Panc1 (cell line): ENCODE results near the gene NDUFAF3. TPM values are rescaled to one million over a fixed set of nuclear protein-coding genes. Genes with fewer than 3 reads are reported as not detected.

ENCODE experiments used
- ATAC-seq: fragments of 200-7000 bp; cut with Tn5 transposase; 2 replicates; pipeline ENCODE4 v1.9.1; 2020; ENCODE audit warnings: mild to moderate bottlenecking, moderate library complexity
- BruUV-seq: library from RNA; stranded (reverse); fragments of 400-500 nt; replicated peaks from 2 replicates; lab custom pipeline; 2021; lab: Mats Ljungman, UMichigan
- CTCF ChIA-PET: fragments of 300-600 bp; sonication (Branson Sonifier 250); formaldehyde crosslinking; loops from one replicate; lab custom pipeline; 2022; ENCODE audit warnings: antibody characterized with exemption; lab: Charles Lee
- POLR2A ChIA-PET: fragments of 300-600 bp; sonication (Branson Sonifier 250); formaldehyde crosslinking; loops from one replicate; lab custom pipeline; 2022; ENCODE audit warnings: antibody characterized with exemption; lab: Charles Lee
- DNase-seq: peaks from one replicate; pipeline ENCODE4 v3.0.0-alpha.2; 2010; ENCODE audit warnings: low read depth, low spot score
- H3K27ac ChIP-seq: 2 replicates; pipeline ENCODE4 v1.5.1; 2011; ENCODE audit warnings: mild to moderate bottlenecking, low read length, inconsistent platforms
- H3K27me3 ChIP-seq: fragments of 200-500 bp; sonication (Bioruptor generic); 2 replicates; pipeline ENCODE4 v1.6.0; 2014; ENCODE audit warnings: low read length, inconsistent platforms; ENCODE audit not compliant: control insufficient read depth, insufficient read depth
- H3K36me3 ChIP-seq: fragments of 200-500 bp; sonication (Bioruptor generic); 2 replicates; pipeline ENCODE4 v1.5.1; 2014; ENCODE audit warnings: inconsistent platforms, mild to moderate bottlenecking, low read length, moderate library complexity; ENCODE audit not compliant: control insufficient read depth, insufficient read depth
- H3K4me1 ChIP-seq: 2 replicates; pipeline ENCODE4 v1.5.1; 2011; ENCODE audit warnings: inconsistent platforms, mild to moderate bottlenecking, low read length, moderate library complexity; ENCODE audit not compliant: control insufficient read depth, insufficient read depth
- H3K4me3 ChIP-seq, 2 experiments: 2 replicates each; pipeline ENCODE4 v1.5.1; 2011 to 2012; ENCODE audit warnings: low read depth in 2 of 2, low read length in 2 of 2, mild to moderate bottlenecking in 2 of 2, inconsistent platforms in 1 of 2, moderate library complexity in 1 of 2
- H3K9me3 ChIP-seq: fragments of 200-500 bp; sonication (Bioruptor generic); 2 replicates; pipeline ENCODE4 v1.5.1; 2014; ENCODE audit warnings: low read depth, mild to moderate bottlenecking, inconsistent platforms, low read length, moderate library complexity; ENCODE audit not compliant: control insufficient read depth, insufficient read depth
- CTCF ChIP-seq: fragments of 450-650 bp; IDR thresholded peaks from 2 replicates; pipeline ENCODE4 v1.5.1; 2017; ENCODE audit warnings: mild to moderate bottlenecking
- POLR2AphosphoS5 ChIP-seq: IDR thresholded peaks from 2 replicates; pipeline ENCODE4 v1.6.1; 2012; ENCODE audit warnings: mild to moderate bottlenecking, low read depth, low read length, moderate library complexity
- REST ChIP-seq, 2 experiments: IDR thresholded peaks; 2 replicates each; pipeline ENCODE4 v1.6.1; 2011 to 2012; ENCODE audit warnings: low read depth in 2 of 2, control low read depth in 1 of 2, low read length in 1 of 2, mild to moderate bottlenecking in 1 of 2, moderate library complexity in 1 of 2; ENCODE audit not compliant: insufficient read depth in 1 of 2
- SIN3A ChIP-seq: IDR thresholded peaks from 2 replicates; pipeline ENCODE4 v1.6.1; 2012; ENCODE audit warnings: low read depth, mild to moderate bottlenecking, low read length, moderate library complexity, borderline replicate concordance; ENCODE audit not compliant: insufficient read depth
- TCF7L2 ChIP-seq: IDR thresholded peaks from 2 replicates; pipeline ENCODE4 v1.6.1; 2011; ENCODE audit warnings: mild to moderate bottlenecking, low read depth, low read length, inconsistent platforms
- in situ Hi-C: cut with HindIII; loops from 2 replicates; pipeline ENCODE4 v1.10.0; 2016; ENCODE audit warnings: low sequenced_read_pairs, low pct_unique_long_range_greater_than_20kb
- intact Hi-C: fragments of 100-400 bp; cut with micrococcal nuclease; formaldehyde crosslinking; loops from one replicate; pipeline ENCODE4 v1.10.0; 2022; ENCODE audit not compliant: unreplicated experiment
- total RNA-seq: library from RNA; stranded (reverse); gene quantifications from one replicate; pipeline ENCODE4 v1.2.1, GENCODE V29; 2021; ENCODE audit not compliant: unreplicated experiment

Gene NDUFAF3
- total RNA-seq, 1 experiment from 2014 or later: 101 TPM

- Histone ChIP-seq H3K4me3 (peak overlapping the region; percentile 50 to 66), H3K27me3 (no peaks in the 10 kb centered on the region), H3K36me3 (no peaks in the 10 kb centered on the region), H3K4me1 (peaks cover 19% of the 10 kb centered on the region), H3K9me3 (no peaks in the 10 kb centered on the region), H3K27ac (peak overlapping the region; percentile 84)
- no peak for TF ChIP-seq CTCF
- no peak for TF ChIP-seq SIN3A
- no peak for TF ChIP-seq REST (IDR thresholded peaks at IDR 0.05; ENCODE audit: insufficient read depth in 1 of 2, low read depth in 2 of 2, low read length in 1 of 2)
- TF ChIP-seq POLR2AphosphoS5: no peak
- TF ChIP-seq TCF7L2: no peak
- DNase-seq (no peak), ATAC-seq (no peak)
- intact Hi-C loops (no loop called here), in situ Hi-C loops (no loop called here)
- POLR2A ChIA-PET: no interaction called here
- CTCF ChIA-PET: no interaction called here
- BruUV-seq: TSS peak; percentile 63
Measured at GRCh38 chr3:48991851-48992545, 29.9 kb upstream of the NDUFAF3 start.

DNA sequence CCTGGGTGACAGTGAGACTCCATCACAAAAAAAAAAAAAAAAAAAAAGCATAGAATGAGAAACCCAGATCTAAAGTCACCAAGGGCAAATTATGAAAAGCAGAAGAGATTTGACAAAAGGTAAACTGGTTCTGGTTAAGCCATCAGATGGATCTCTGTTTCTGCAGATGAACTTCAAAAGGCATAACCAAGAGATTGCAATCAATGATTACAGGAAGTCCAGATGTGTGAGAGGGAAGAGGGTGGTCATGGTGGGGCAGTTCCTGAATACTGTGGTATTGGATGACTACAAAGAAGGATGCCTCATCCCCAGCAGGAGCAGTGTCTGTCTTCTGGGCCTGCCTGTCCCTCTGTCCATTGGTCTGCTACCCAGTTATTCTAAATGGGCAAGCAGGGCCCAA, 28.1 kb upstream of the NDUFAF3 start:
- ChIA-PET CTCF (no interaction called here), POLR2A (interaction anchor here (0.7 kb wide), 1 partner anchor 13 kb away, joined by 3 read pairs; the partner anchor contains the start of gene WDR6)
- BruUV-seq: TSS peak; percentile 57
- intact Hi-C loops: no loop called here
- DNase-seq (no peak), ATAC-seq (no peak)
- H3K9me3 ChIP-seq: no peaks in the 10 kb centered on the region
- H3K27ac ChIP-seq: no peak overlapping the region
- H3K36me3 ChIP-seq: no peaks in the 10 kb centered on the region
- no peaks in the 10 kb centered on the region for H3K27me3 ChIP-seq
- H3K4me1 ChIP-seq: peaks cover 22% of the 10 kb centered on the region
- in situ Hi-C loops: no loop called here
- no peak overlapping the region for H3K4me3 ChIP-seq
- TF ChIP-seq REST (IDR thresholded peaks at IDR 0.05; ENCODE audit: insufficient read depth in 1 of 2, low read depth in 2 of 2, low read length in 1 of 2) (no peak), SIN3A (no peak), CTCF (no peak), POLR2AphosphoS5 (no peak), TCF7L2 (no peak)
